MM.1S (cell line): Measurements from ENCODE around the gene MCM3.

Source experiments
- DNase-seq: peaks from one replicate; pipeline ENCODE4 v3.0.0-alpha.2; 2015
- H2AFZ ChIP-seq: fragments of 300-600 bp; sonication (generic); 2 replicates; pipeline ENCODE4 v1.6.0; 2016; ENCODE audit warnings: antibody characterized with exemption, low read length
- H3F3A ChIP-seq: fragments of 300-600 bp; sonication (generic); 2 replicates; pipeline ENCODE4 v1.6.1; 2016; ENCODE audit warnings: mild to moderate bottlenecking, antibody characterized with exemption, low read length, moderate library complexity, mixed read lengths; ENCODE audit not compliant: insufficient read depth
- H3K27ac ChIP-seq: fragments of 300-600 bp; sonication (generic); 2 replicates; pipeline ENCODE4 v1.5.1; 2016; ENCODE audit warnings: mild to moderate bottlenecking, low read length
- H3K27me3 ChIP-seq: fragments of 300-600 bp; sonication (generic); replicated peaks from 2 replicates; pipeline ENCODE4 v1.6.0; 2016; ENCODE audit warnings: low read length; ENCODE audit not compliant: insufficient read depth
- H3K36me3 ChIP-seq: fragments of 300-600 bp; sonication (generic); replicated peaks from 2 replicates; pipeline ENCODE4 v1.6.1; 2016; ENCODE audit warnings: mild to moderate bottlenecking, low read length, mixed read lengths; ENCODE audit not compliant: insufficient read depth
- H3K4me1 ChIP-seq: fragments of 300-600 bp; sonication (generic); 2 replicates; pipeline ENCODE4 v1.6.1; 2016; ENCODE audit warnings: low read length, mixed read lengths
- H3K4me2 ChIP-seq: fragments of 300-600 bp; sonication (generic); 2 replicates; pipeline ENCODE4 v1.6.0; 2016; ENCODE audit warnings: low read depth, low read length
- H3K4me3 ChIP-seq: fragments of 300-600 bp; sonication (generic); 2 replicates; pipeline ENCODE4 v1.5.1; 2016; ENCODE audit warnings: low read length, mixed read lengths
- H3K79me2 ChIP-seq: fragments of 300-600 bp; sonication (generic); 2 replicates; pipeline ENCODE4 v1.6.1; 2016; ENCODE audit warnings: mixed run types, low read length, mixed read lengths
- H3K9ac ChIP-seq: fragments of 300-600 bp; sonication (generic); 2 replicates; pipeline ENCODE4 v1.6.1; 2016; ENCODE audit warnings: low read length, mixed read lengths
- H3K9me2 ChIP-seq: fragments of 300-600 bp; sonication (generic); replicated peaks from 2 replicates; pipeline ENCODE4 v1.6.1; 2016; ENCODE audit warnings: mild to moderate bottlenecking, low read length, mixed read lengths; ENCODE audit not compliant: insufficient read depth
- H3K9me3 ChIP-seq: fragments of 300-600 bp; sonication (generic); replicated peaks from 2 replicates; pipeline ENCODE4 v1.6.1; 2016; ENCODE audit warnings: mild to moderate bottlenecking, low read length, mixed read lengths; ENCODE audit not compliant: insufficient read depth
- H4K20me1 ChIP-seq: fragments of 300-600 bp; sonication (generic); 2 replicates; pipeline ENCODE4 v1.6.1; 2016; ENCODE audit warnings: mild to moderate bottlenecking, low read length, moderate library complexity, mixed read lengths; ENCODE audit not compliant: insufficient read depth
- CTCF ChIP-seq: fragments of 300-600 bp; sonication (generic); IDR thresholded peaks from 2 replicates; pipeline ENCODE4 v1.5.1; 2016; ENCODE audit warnings: antibody characterized with exemption, low read length, mixed read lengths
- EZH2 ChIP-seq: fragments of 300-600 bp; sonication (generic); optimal IDR thresholded peaks from 2 replicates; pipeline ENCODE3; 2017; ENCODE audit warnings: low read depth, mild to moderate bottlenecking, antibody characterized with exemption, low read length, mixed read lengths
- EZH2phosphoT487 ChIP-seq: fragments of 300-600 bp; sonication (generic); IDR thresholded peaks from 2 replicates; pipeline ENCODE4 v1.6.1; 2018; ENCODE audit warnings: antibody characterized with exemption, low read length

MCM3 gene

GRCh38 chr6:52283111-52283510 lies 1.4 kb downstream of the MCM3 start:
- Histone ChIP-seq H3K9ac (peak overlapping the region; percentile 91), H3K27me3 (no peaks in the 10 kb centered on the region), H3F3A (peaks cover 7% of the 10 kb centered on the region; the same call in 1 of the 2 replicates), H3K9me2 (no peaks in the 10 kb centered on the region), H4K20me1 (peaks cover 5% of the 10 kb centered on the region; the same call in 1 of the 2 replicates), H3K4me1 (peaks cover 21% of the 10 kb centered on the region), H3K4me3 (peak overlapping the region; percentile 95), H3K79me2 (peaks cover 64% of the 10 kb centered on the region), H3K9me3 (no peaks in the 10 kb centered on the region), H3K36me3 (peaks cover 18% of the 10 kb centered on the region), H3K27ac (no peak overlapping the region), H2AFZ (no peak overlapping the region), H3K4me2 (peak overlapping the region; percentile 74)
- TF ChIP-seq EZH2 (no peak), CTCF (no peak), EZH2phosphoT487 (no peak)
- DNase-seq, result no peak

- H3K79me2 ChIP-seq, result peaks cover 76% of the 10 kb centered on the region
- no peak overlapping the region for H3K4me2 ChIP-seq
- no peaks in the 10 kb centered on the region for H3K4me1 ChIP-seq
- no peak overlapping the region for H2AFZ ChIP-seq
- no peak overlapping the region for H3K27ac ChIP-seq
- no peak overlapping the region for H3K4me3 ChIP-seq
- no peaks in the 10 kb centered on the region for H3K9me2 ChIP-seq
- 0 out of 2 replicates have a peak, but pooled peaks cover 3% of the 10 kb centered on the region for H3F3A ChIP-seq
- H3K36me3 ChIP-seq, result peaks cover 43% of the 10 kb centered on the region
- 0 out of 2 replicates have a peak, but pooled peaks cover 9% of the 10 kb centered on the region for H4K20me1 ChIP-seq
- no peak overlapping the region for H3K9ac ChIP-seq
- no peak for TF ChIP-seq EZH2
- TF ChIP-seq EZH2phosphoT487, result no peak
- no peak for TF ChIP-seq CTCF
- H3K27me3 ChIP-seq, result no peaks in the 10 kb centered on the region
- DNase-seq, result no peak
- no peaks in the 10 kb centered on the region for H3K9me3 ChIP-seq
These were observed 8.4 kb downstream of the MCM3 start for GRCh38 chr6:52276130-52276529.

GRCh38 chr6:52271852-52272460 lies 12.6 kb downstream of the MCM3 start:
- H3K27me3 ChIP-seq, result no peaks in the 10 kb centered on the region
- TF ChIP-seq CTCF (no peak), EZH2phosphoT487 (no peak)
- H4K20me1 ChIP-seq, result 0 out of 2 replicates have a peak, but pooled peaks cover 3% of the 10 kb centered on the region
- H3K9ac ChIP-seq, result no peak overlapping the region
- peaks cover 52% of the 10 kb centered on the region for H3K79me2 ChIP-seq
- H3K36me3 ChIP-seq, result peaks cover 26% of the 10 kb centered on the region
- no peaks in the 10 kb centered on the region for H3K4me1 ChIP-seq
- H3K4me3 ChIP-seq, result no peak overlapping the region
- H3K27ac ChIP-seq, result no peak overlapping the region
- 0 out of 2 replicates have a peak, but pooled peaks cover 3% of the 10 kb centered on the region for H3F3A ChIP-seq
- DNase-seq, result no peak
- H3K9me3 ChIP-seq, result no peaks in the 10 kb centered on the region
- no peak overlapping the region for H2AFZ ChIP-seq
- no peak overlapping the region for H3K4me2 ChIP-seq
- H3K9me2 ChIP-seq, result no peaks in the 10 kb centered on the region
